CD4-positive, alpha-beta memory T cell (primary cell): ENCODE measurements around the gene EZH2. TPM values are rescaled to one million over a fixed set of nuclear protein-coding genes. Genes with fewer than 3 reads are reported as not detected.

ENCODE experiments used
- CTCF ChIA-PET: fragments of 350-600 bp; sonication (Branson Sonifier 250); formaldehyde crosslinking; loops from one replicate; lab custom pipeline; 2021; ENCODE audit warnings: inconsistent platforms; ENCODE audit not compliant: partially characterized antibody; lab: Charles Lee
- POLR2A ChIA-PET: fragments of 350-600 bp; sonication (Branson Sonifier 250); formaldehyde crosslinking; loops from one replicate; lab custom pipeline; 2021; ENCODE audit not compliant: partially characterized antibody; lab: Charles Lee
- DNase-seq, 5 donors: peaks; one replicate each; pipeline versions ENCODE4 v3.0.0 to v3.0.0-alpha.2; 2020 to 2022; ENCODE audit warnings: mixed read lengths in 1 of 5
- H3K27ac ChIP-seq: one replicate; pipeline ENCODE4 v1.7.0; 2013; ENCODE audit warnings: low read depth, low read length
- H3K27me3 ChIP-seq: 2 replicates; pipeline ENCODE4 v1.7.0; 2013; ENCODE audit warnings: mild to moderate bottlenecking, low read length, moderate library complexity; ENCODE audit not compliant: insufficient read depth
- H3K36me3 ChIP-seq: 2 replicates; pipeline ENCODE4 v1.7.0; 2013; ENCODE audit warnings: mild to moderate bottlenecking, low read length, moderate library complexity; ENCODE audit not compliant: insufficient read depth
- H3K4me1 ChIP-seq: 2 replicates; pipeline ENCODE4 v1.7.0; 2013; ENCODE audit warnings: mild to moderate bottlenecking, low read length, moderate library complexity; ENCODE audit not compliant: insufficient read depth
- H3K4me3 ChIP-seq, 2 donors: one replicate each; pipeline ENCODE4 v1.7.0; 2013; ENCODE audit warnings: low read length in 2 of 2, mild to moderate bottlenecking in 1 of 2
- H3K9me3 ChIP-seq, 2 donors: one replicate each; pipeline ENCODE4 v1.7.0; 2013; ENCODE audit warnings: low read length in 2 of 2, control low read depth in 1 of 2; ENCODE audit not compliant: control insufficient read depth in 1 of 2
- H3K27ac Mint-ChIP-seq, 7 donors: one replicate each; pipeline ENCODE4 v1.8.0; 2020 to 2021; ENCODE audit warnings: mixed read lengths in 7 of 7, mild to moderate bottlenecking in 6 of 7, inconsistent platforms in 3 of 7, moderate library complexity in 3 of 7
- H3K27me3 Mint-ChIP-seq, 2 donors: one replicate each; pipeline ENCODE4 v1.8.0; 2020 to 2021; ENCODE audit warnings: mixed read lengths in 2 of 2
- H3K36me3 Mint-ChIP-seq, 2 donors: one replicate each; pipeline ENCODE4 v1.8.0; 2020 to 2021; ENCODE audit warnings: mixed read lengths in 2 of 2, inconsistent platforms in 1 of 2, mild to moderate bottlenecking in 1 of 2
- H3K4me1 Mint-ChIP-seq, 4 donors: one replicate each; pipeline ENCODE4 v1.8.0; 2020 to 2021; ENCODE audit warnings: mixed read lengths in 4 of 4, mild to moderate bottlenecking in 1 of 4
- H3K4me3 Mint-ChIP-seq, 8 donors: one replicate each; pipeline ENCODE4 v1.8.0; 2020 to 2021; ENCODE audit warnings: mixed read lengths in 8 of 8, mild to moderate bottlenecking in 7 of 8, moderate library complexity in 6 of 8, inconsistent platforms in 3 of 8
- H3K9me3 Mint-ChIP-seq, 8 donors: one replicate each; pipeline ENCODE4 v1.8.0; 2020 to 2021; ENCODE audit warnings: mixed read lengths in 8 of 8, mild to moderate bottlenecking in 5 of 8, inconsistent platforms in 3 of 8, moderate library complexity in 1 of 8
- intact Hi-C: fragments of 100-400 bp; cut with micrococcal nuclease; formaldehyde crosslinking; loops from one replicate; pipeline ENCODE4 v1.15.1; 2023
- polyA plus RNA-seq, 2 donors: library from polyadenylated mRNA; unstranded; fragments of 300-500 nt; fragmentation: Illumina TruSeq; gene quantifications; one replicate each; pipeline ENCODE4 v1.2.3, GENCODE V29; 2021
- total RNA-seq, 2 experiments: library from RNA; stranded (reverse); gene quantifications; one replicate each; pipeline ENCODE4 v1.2.3, GENCODE V29; 2021

Gene EZH2
- total and polyA plus RNA-seq, 4 experiments from 2014 or later, result 4.3 to 11.3 (median 7.5) TPM

DNA sequence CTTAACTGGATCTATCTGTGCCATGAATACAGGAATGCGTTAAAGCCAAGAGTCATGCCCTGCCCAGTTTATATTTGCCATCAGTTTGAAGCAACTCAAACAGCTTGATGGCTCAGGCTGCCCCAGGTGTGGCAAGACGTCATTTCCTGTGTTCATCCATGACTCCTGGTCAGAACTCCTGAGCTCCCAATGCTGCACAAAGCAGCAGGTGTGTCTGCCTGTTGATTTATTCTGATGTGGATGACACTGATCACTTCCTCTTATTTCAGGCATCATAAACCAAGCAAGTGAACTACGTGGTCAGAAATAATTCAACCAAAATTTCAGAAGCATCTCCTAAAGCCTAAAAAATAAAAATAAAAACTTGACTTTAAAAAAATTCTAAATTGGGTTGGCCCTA lies 68.5 kb downstream of the EZH2 start:
- Mint-ChIP-seq H3K9me3 (no peaks in the 10 kb centered on the region), H3K4me3 (no peak overlapping the region), H3K27me3 (no peaks in the 10 kb centered on the region), H3K36me3 (peaks cover 17 to 36% of the 10 kb centered on the region in 2 donors), H3K4me1 (peaks cover 2 to 18% (median 11%) of the 10 kb centered on the region in 4 donors), H3K27ac (no peak overlapping the region)
- H3K4me3 ChIP-seq, result no peak overlapping the region
- ChIA-PET CTCF (interaction anchor here (1.7 kb wide), 1 partner anchor 10 kb away, joined by 7 read pairs; no protein-coding TSS in a partner anchor), POLR2A (interaction anchor here (0.6 to 1.3 kb wide), 2 partner anchors 12 to 89 kb away, joined by 3 to 4 read pairs; no protein-coding TSS in a partner anchor)
- DNase-seq, result no peak
- H3K27ac ChIP-seq, result no peak overlapping the region
- H3K36me3 ChIP-seq, result peaks cover 6% of the 10 kb centered on the region
- intact Hi-C loops, result no loop called here
- H3K4me1 ChIP-seq, result no peaks in the 10 kb centered on the region
- H3K9me3 ChIP-seq, result no peaks in the 10 kb centered on the region
- no peaks in the 10 kb centered on the region for H3K27me3 ChIP-seq

DNA sequence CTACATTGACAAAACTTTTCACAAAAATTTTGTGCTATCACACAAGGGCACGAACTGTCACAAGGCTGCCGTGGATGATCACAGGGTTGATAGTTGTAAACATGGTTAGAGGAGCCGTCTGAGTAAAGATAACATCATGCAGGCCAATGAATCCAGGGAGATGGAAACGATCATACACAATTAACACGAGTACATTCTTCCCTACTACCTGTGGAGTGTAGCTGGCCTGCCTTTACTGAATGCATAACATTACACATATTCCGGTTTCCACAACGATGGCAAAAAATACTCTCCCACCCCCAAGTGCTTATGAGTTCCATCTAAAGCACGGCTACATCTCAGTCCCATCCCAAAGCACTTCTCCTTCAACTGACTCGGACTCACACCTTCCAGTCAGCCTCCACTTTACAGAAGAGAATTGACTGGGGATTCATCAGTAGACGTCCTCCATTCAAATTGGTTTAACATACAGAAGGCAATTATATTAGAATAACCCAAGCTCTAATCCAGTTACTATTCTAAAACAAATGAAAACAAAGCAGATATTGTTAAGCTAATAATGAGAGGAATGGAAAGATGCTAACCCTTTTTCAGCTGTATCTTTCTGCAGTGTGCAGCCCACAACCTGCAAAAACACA lies 69.0 kb downstream of the EZH2 start:
- peaks cover 20 to 39% of the 10 kb centered on the region in 2 donors for H3K36me3 Mint-ChIP-seq
- H3K27me3 Mint-ChIP-seq, result no peaks in the 10 kb centered on the region
- Histone ChIP-seq H3K9me3 (no peaks in the 10 kb centered on the region), H3K36me3 (peaks cover 6% of the 10 kb centered on the region), H3K27ac (no peak overlapping the region), H3K4me3 (no peak overlapping the region), H3K4me1 (no peaks in the 10 kb centered on the region), H3K27me3 (no peaks in the 10 kb centered on the region)
- H3K4me3 Mint-ChIP-seq, result no peak overlapping the region
- peak overlapping the region in 1 of 7 donors; percentile 42 for H3K27ac Mint-ChIP-seq
- intact Hi-C loops, result no loop called here
- peaks cover 2 to 18% (median 11%) of the 10 kb centered on the region in 4 donors for H3K4me1 Mint-ChIP-seq
- H3K9me3 Mint-ChIP-seq, result no peaks in the 10 kb centered on the region
- DNase-seq, result no peak
- ChIA-PET POLR2A (interaction anchor here (0.6 to 1.3 kb wide), 2 partner anchors 13 to 89 kb away, joined by 3 to 4 read pairs; no protein-coding TSS in a partner anchor), CTCF (interaction anchor here (1.7 kb wide), 1 partner anchor 10 kb away, joined by 7 read pairs; no protein-coding TSS in a partner anchor)

DNA sequence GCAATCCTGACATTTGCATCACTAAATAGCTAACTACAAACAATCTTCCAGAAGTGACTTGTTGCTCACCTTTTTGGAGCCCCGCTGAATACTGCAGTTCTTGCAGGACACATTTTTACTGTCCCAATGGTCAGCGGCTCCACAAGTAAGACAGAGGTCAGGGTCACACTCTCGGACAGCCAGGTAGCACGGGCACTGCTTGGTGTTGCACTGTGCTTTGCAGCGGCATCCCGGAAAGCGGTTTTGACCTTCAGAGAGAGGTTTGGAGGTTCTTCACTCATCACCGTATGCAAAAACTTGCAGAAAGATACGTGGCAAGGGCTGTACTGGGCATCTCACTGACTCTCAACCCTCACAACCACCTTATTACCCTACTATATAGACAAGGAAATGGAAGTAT lies 70.2 kb downstream of the EZH2 start:
- H3K9me3 Mint-ChIP-seq, result no peaks in the 10 kb centered on the region
- CTCF ChIA-PET, result no interaction called here
- H3K36me3 ChIP-seq, result peaks cover 6% of the 10 kb centered on the region

DNA sequence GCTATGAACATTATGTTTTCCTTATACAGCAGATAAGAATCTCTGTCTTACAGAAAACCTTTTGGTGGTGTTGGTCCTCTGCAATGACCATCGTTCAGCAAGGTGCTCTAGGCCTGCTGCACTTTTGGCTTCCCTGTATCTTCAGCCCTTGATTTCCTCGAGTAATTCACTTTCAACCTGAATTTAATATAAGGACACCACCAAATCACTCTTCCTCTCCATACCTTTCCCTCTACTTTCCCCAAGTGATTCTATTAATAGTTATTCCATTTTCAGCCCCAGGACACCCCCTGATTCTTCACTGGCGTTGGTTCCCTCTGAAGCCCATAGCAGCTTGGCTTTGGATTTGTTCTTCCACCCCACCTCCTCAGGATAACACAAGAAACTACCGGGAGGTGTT lies 72.2 kb downstream of the EZH2 start:
- intact Hi-C loops, result no loop called here
- Histone ChIP-seq H3K4me1 (no peaks in the 10 kb centered on the region), H3K4me3 (no peak overlapping the region), H3K27ac (no peak overlapping the region), H3K27me3 (no peaks in the 10 kb centered on the region), H3K9me3 (no peaks in the 10 kb centered on the region), H3K36me3 (peaks cover 6% of the 10 kb centered on the region)
- CTCF ChIA-PET, result interaction anchor here (1.9 kb wide), 1 partner anchor 236 kb away, joined by 4 read pairs; no protein-coding TSS in a partner anchor
- Mint-ChIP-seq H3K4me3 (no peak overlapping the region), H3K4me1 (peaks cover 2 to 18% (median 11%) of the 10 kb centered on the region in 4 donors), H3K27me3 (no peaks in the 10 kb centered on the region), H3K9me3 (no peaks in the 10 kb centered on the region), H3K27ac (peak overlapping the region in 2 of 7 donors; percentile 19 to 22), H3K36me3 (peaks cover 17 to 47% of the 10 kb centered on the region in 2 donors)
- DNase-seq, result no peak
- POLR2A ChIA-PET, result no interaction called here

More for the DNA sequence above, 70.2 kb downstream of the EZH2 start:
- Histone ChIP-seq H3K4me3 (no peak overlapping the region), H3K9me3 (no peaks in the 10 kb centered on the region), H3K27me3 (no peaks in the 10 kb centered on the region), H3K27ac (no peak overlapping the region), H3K4me1 (no peaks in the 10 kb centered on the region)
- H3K36me3 Mint-ChIP-seq, result peaks cover 25 to 40% of the 10 kb centered on the region in 2 donors
- DNase-seq, result no peak
- H3K4me1 Mint-ChIP-seq, result peaks cover 2 to 18% (median 11%) of the 10 kb centered on the region in 4 donors
- intact Hi-C loops, result no loop called here
- POLR2A ChIA-PET, result no interaction called here
- no peak overlapping the region for H3K4me3 Mint-ChIP-seq
- no peaks in the 10 kb centered on the region for H3K27me3 Mint-ChIP-seq
- H3K27ac Mint-ChIP-seq, result no peak overlapping the region

DNA sequence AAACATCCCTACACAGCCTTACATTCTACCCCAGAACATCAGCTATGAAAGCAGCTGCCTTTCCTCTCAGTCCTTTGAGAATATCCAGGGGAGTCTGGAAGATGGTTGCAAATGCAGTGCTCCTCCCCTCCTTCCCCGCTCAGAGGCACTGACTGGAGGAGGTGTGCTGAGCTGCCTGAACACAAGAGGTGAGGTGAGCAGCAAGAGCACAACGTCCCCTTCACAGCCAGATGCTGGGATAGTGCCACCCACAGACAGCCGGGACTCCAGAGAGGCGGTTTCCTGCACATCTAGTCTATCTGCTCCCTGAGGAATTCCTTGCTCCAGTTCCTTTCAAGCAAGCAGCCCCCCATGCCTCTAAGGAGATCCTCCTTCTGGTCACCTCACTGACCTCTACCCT lies 74.2 kb downstream of the EZH2 start:
- Histone ChIP-seq H3K4me3 (no peak overlapping the region), H3K27ac (no peak overlapping the region), H3K4me1 (no peaks in the 10 kb centered on the region), H3K36me3 (peaks cover 6% of the 10 kb centered on the region), H3K27me3 (no peaks in the 10 kb centered on the region), H3K9me3 (no peaks in the 10 kb centered on the region)
- Mint-ChIP-seq H3K27ac (peak overlapping the region in 2 of 7 donors; percentile 25 to 70), H3K4me1 (peaks cover 2 to 15% (median 12%) of the 10 kb centered on the region in 4 donors), H3K4me3 (no peak overlapping the region), H3K36me3 (peaks cover 24 to 52% of the 10 kb centered on the region in 2 donors), H3K27me3 (no peaks in the 10 kb centered on the region), H3K9me3 (no peaks in the 10 kb centered on the region)
- CTCF ChIA-PET, result no interaction called here
- POLR2A ChIA-PET, result no interaction called here
- intact Hi-C loops, result no loop called here
- no peak for DNase-seq

DNA sequence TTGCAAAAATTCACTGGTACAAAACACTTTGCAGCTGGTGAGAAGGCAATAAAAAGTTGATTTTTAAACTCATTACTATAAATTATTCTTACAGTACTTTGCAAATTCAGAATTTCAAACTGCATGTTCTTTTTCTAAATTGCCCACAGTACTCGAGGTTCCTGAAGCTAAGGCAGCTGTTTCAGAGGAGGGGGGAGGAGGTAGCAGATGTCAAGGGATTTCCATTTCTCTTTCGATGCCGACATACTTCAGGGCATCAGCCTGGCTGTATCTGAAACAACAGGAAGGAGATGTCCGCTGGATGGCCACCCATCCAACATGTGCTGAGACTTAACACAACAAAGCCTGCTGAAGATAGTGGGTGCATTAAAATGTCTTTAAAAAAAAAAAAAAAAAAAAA lies 76.7 kb downstream of the EZH2 start:
- Histone ChIP-seq H3K27ac (no peak overlapping the region), H3K36me3 (no peaks in the 10 kb centered on the region), H3K4me3 (no peak overlapping the region), H3K4me1 (no peaks in the 10 kb centered on the region), H3K9me3 (no peaks in the 10 kb centered on the region), H3K27me3 (no peaks in the 10 kb centered on the region)
- ChIA-PET POLR2A (no interaction called here), CTCF (no interaction called here)
- intact Hi-C loops, result no loop called here
- Mint-ChIP-seq H3K27me3 (no peaks in the 10 kb centered on the region), H3K9me3 (no peaks in the 10 kb centered on the region), H3K4me3 (no peak overlapping the region), H3K27ac (peak overlapping the region in 1 of 7 donors; percentile 53), H3K36me3 (peaks cover 25 to 55% of the 10 kb centered on the region in 2 donors), H3K4me1 (peaks cover 0 to 5% (median 2%) of the 10 kb centered on the region in 4 donors)
- no peak for DNase-seq

DNA sequence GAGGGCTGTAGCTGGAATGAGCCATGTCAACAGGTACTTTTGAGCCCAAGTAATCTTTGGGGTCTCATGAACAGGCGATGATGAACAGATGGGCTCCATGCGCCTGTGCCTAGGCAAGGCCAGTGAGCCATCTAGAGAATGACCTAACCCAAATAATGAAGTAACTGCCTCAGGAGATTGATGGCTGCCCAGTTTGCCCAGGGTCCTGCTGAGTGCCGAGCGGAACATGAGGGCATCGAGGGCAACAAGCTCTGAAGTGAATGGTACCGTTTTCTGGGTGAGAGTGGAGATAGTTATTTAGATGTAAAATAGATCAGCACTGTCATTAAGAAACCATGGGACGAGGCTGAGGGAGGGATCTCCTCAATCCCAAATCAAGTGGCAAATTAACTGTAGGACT lies 77.9 kb downstream of the EZH2 start:
- no peak for DNase-seq
- Histone ChIP-seq H3K27me3 (no peaks in the 10 kb centered on the region), H3K9me3 (no peaks in the 10 kb centered on the region), H3K27ac (no peak overlapping the region), H3K4me3 (no peak overlapping the region), H3K36me3 (no peaks in the 10 kb centered on the region), H3K4me1 (no peaks in the 10 kb centered on the region)
- H3K4me3 Mint-ChIP-seq, result no peak overlapping the region
- peaks cover 31 to 51% of the 10 kb centered on the region in 2 donors for H3K36me3 Mint-ChIP-seq
- H3K27me3 Mint-ChIP-seq, result no peaks in the 10 kb centered on the region
- ChIA-PET POLR2A (no interaction called here), CTCF (interaction anchor here (1.6 to 1.8 kb wide), 2 partner anchors 9 to 157 kb away, joined by 7 to 8 read pairs; no protein-coding TSS in a partner anchor)
- H3K27ac Mint-ChIP-seq, result peak overlapping the region in 2 of 7 donors; percentile 22 to 38
- peaks cover 0 to 2% (median 0%) of the 10 kb centered on the region in 4 donors for H3K4me1 Mint-ChIP-seq
- no peaks in the 10 kb centered on the region for H3K9me3 Mint-ChIP-seq
- intact Hi-C loops, result no loop called here
